K562 (cell line): ENCODE data around the gene SERPINA12. TPM values are rescaled to one million over a fixed set of nuclear protein-coding genes. Genes with fewer than 3 reads are reported as not detected.

Source experiments
- ATAC-seq: fragments of 200-7000 bp; cut with Tn5 transposase; 3 replicates; pipeline ENCODE4 v1.9.1; 2020; ENCODE audit warnings: moderate library complexity
- BruUV-seq: library from RNA; stranded (reverse); fragments of 400-500 nt; replicated peaks from 2 replicates; lab custom pipeline; 2021; lab: Mats Ljungman, UMichigan
- CTCF ChIA-PET: fragments of 300-600 bp; formaldehyde crosslinking; extraction: SDS; loops from one replicate; lab custom pipeline; 2021; ENCODE audit warnings: low intra/inter-chr PET ratio; lab: Yijun Ruan, JAX
- POLR2A ChIA-PET: fragments of 300-600, 350-650 bp; sonication (Branson Sonifier 250); formaldehyde crosslinking; extraction: SDS; loops from one replicate; lab custom pipeline; 2021; ENCODE audit warnings: antibody characterized with exemption, inconsistent platforms; lab: Yijun Ruan, JAX
- DNase-seq, 4 experiments: peaks; one replicate each; pipeline versions ENCODE4 v3.0.0 to v3.0.0-alpha.2; 2011 to 2018; ENCODE audit warnings: low spot score in 3 of 4, mixed read lengths in 3 of 4; ENCODE audit errors: extremely low read depth in 1 of 4
- FAIRE-seq: peaks from 2 replicates; lab custom pipeline; 2011; peaks lifted over from hg19 to GRCh38; lab: Jason Lieb, UNC
- H2AFZ ChIP-seq: 2 replicates; pipeline ENCODE4 v1.6.0; 2011; ENCODE audit warnings: low read depth, low read length, control low read depth, inconsistent platforms
- H3K27ac ChIP-seq: fragments of 200-600 bp; 3 replicates; pipeline ENCODE4 v1.8.0; 2011; ENCODE audit warnings: low read depth, mild to moderate bottlenecking, control low read depth, inconsistent platforms, low read length, moderate library complexity, mixed read lengths; ENCODE audit errors: extremely low read depth
- H3K27me3 ChIP-seq, 2 experiments: fragments of 300-600 bp in 1 of 2; 2 replicates in 1 of 2; 3 replicates in 1 of 2; pipeline versions ENCODE4 v1.6.0 to v1.8.0; 2011; ENCODE audit warnings: inconsistent platforms in 2 of 2, low read length in 2 of 2, mild to moderate bottlenecking in 1 of 2, mixed read lengths in 1 of 2, moderate library complexity in 1 of 2; ENCODE audit not compliant: control insufficient read depth in 2 of 2, insufficient read depth in 2 of 2
- H3K36me3 ChIP-seq: fragments of 300-600 bp; 3 replicates; pipeline ENCODE4 v1.8.0; 2011; ENCODE audit warnings: mild to moderate bottlenecking, low read length, inconsistent platforms; ENCODE audit not compliant: control insufficient read depth, insufficient read depth
- H3K4me1 ChIP-seq, 2 experiments: fragments of 200-600 bp in 1 of 2; replicated peaks in 1 of 2; 2 replicates in 1 of 2; 3 replicates in 1 of 2; pipeline versions ENCODE4 v1.5.1 to v1.8.0; 2011; ENCODE audit warnings: inconsistent platforms in 2 of 2, low read length in 2 of 2, mild to moderate bottlenecking in 1 of 2, mixed read lengths in 1 of 2, moderate library complexity in 1 of 2; ENCODE audit not compliant: control insufficient read depth in 2 of 2, insufficient read depth in 2 of 2
- H3K4me2 ChIP-seq: 2 replicates; pipeline ENCODE4 v1.6.1; 2011; ENCODE audit warnings: low read length, control low read depth, inconsistent platforms, mixed read lengths; ENCODE audit not compliant: insufficient read depth
- H3K4me3 ChIP-seq: fragments of 200-600 bp; sonication (generic), shearing (Covaris generic); 2 replicates; pipeline ENCODE4 v1.5.1; 2016; ENCODE audit warnings: control low read depth, inconsistent platforms
- H3K79me2 ChIP-seq: fragments of 200-600 bp; 3 replicates; pipeline ENCODE4 v1.8.0; 2011; ENCODE audit warnings: low read length, inconsistent platforms; ENCODE audit not compliant: control insufficient read depth, insufficient read depth
- H3K9ac ChIP-seq, 2 experiments: 2 replicates each; pipeline versions ENCODE4 v1.6.0 to v1.6.1; 2011; ENCODE audit warnings: low read depth in 2 of 2, low read length in 2 of 2, control low read depth in 1 of 2, inconsistent platforms in 1 of 2, mild to moderate bottlenecking in 1 of 2, mixed read lengths in 1 of 2; ENCODE audit not compliant: insufficient read depth in 1 of 2
- H3K9me1 ChIP-seq: one replicate; pipeline ENCODE4 v1.6.0; 2011; ENCODE audit warnings: inconsistent platforms, mild to moderate bottlenecking, low read length, moderate library complexity; ENCODE audit not compliant: control insufficient read depth, insufficient read depth
- H3K9me3 ChIP-seq: replicated peaks from 2 replicates; pipeline ENCODE4 v1.5.1; 2011; ENCODE audit warnings: low read depth, low read length, inconsistent platforms; ENCODE audit not compliant: control insufficient read depth, insufficient read depth
- H4K20me1 ChIP-seq: replicated peaks from 2 replicates; pipeline ENCODE4 v1.6.1; 2011; ENCODE audit warnings: low read length, inconsistent platforms, mixed read lengths; ENCODE audit not compliant: control insufficient read depth, insufficient read depth
- HDAC3 ChIP-seq: fragments of 450-650 bp; IDR thresholded peaks from 2 replicates; pipeline ENCODE4 v1.6.1; 2018; ENCODE audit warnings: borderline replicate concordance, mild to moderate bottlenecking, moderate library complexity; ENCODE audit not compliant: partially characterized antibody
- ID3 ChIP-seq, 2 experiments: fragments of 250-450 bp in 1 of 2; fragments of 450-650 bp in 1 of 2; sonication (Bioruptor Pico) in 1 of 2; IDR thresholded peaks; 2 replicates each; pipeline versions ENCODE4 v1.6.1 to v1.8.0; 2016 to 2021; ENCODE audit warnings: mild to moderate bottlenecking in 2 of 2, moderate library complexity in 2 of 2, missing compliant biosample characterization in 1 of 2, missing genetic modification characterization in 1 of 2
- RBM15 ChIP-seq: fragments of 200-400 bp; formaldehyde crosslinking; IDR thresholded peaks from 2 replicates; pipeline ENCODE4 v1.6.1; 2018; ENCODE audit warnings: mild to moderate bottlenecking, low read length, moderate library complexity; ENCODE audit not compliant: insufficient read depth
- ZNF232 ChIP-seq: sonication (generic); formaldehyde crosslinking; IDR thresholded peaks from 2 replicates; pipeline ENCODE4 v1.8.0; 2022; ENCODE audit warnings: mild to moderate bottlenecking, missing genetic modification reagents
- WGBS: fragments of 100-300 bp; shearing (Covaris generic); methylation state at CpG from one replicate; pipeline ENCODE4 v1.1.6; 2016; ENCODE audit warnings: low coverage, mixed read lengths; ENCODE audit not compliant: insufficient coverage; ENCODE audit errors: missing lambda C conversion rate; 5-methylcytosine and 5-hydroxymethylcytosine counted together
- in situ Hi-C: fragments of 300-500 bp; cut with MboI; formaldehyde crosslinking; loops from 4 replicates; pipeline ENCODE4 v1.15.0; 2018; ENCODE audit warnings: inconsistent platforms, mixed read lengths
- intact Hi-C: fragments of 100-400 bp; cut with micrococcal nuclease; formaldehyde crosslinking; loops from 2 replicates; pipeline ENCODE4 v1.14.2; 2022
- polyA plus RNA-seq, 8 experiments: library from polyadenylated mRNA; depleted of rRNA in 4 of 8; stranded (reverse) in 5 of 8; unstranded in 3 of 8; fragments of >200 nt; fragmentation: Nextera tagmentation in 2 of 8; fragmentation: Illumina TruSeq in 1 of 8; extraction: Ambion mirVana in 2 of 8; extraction: Trizol in 1 of 8; gene quantifications; 2 replicates each; pipeline versions ENCODE4 v1.2.1 to v1.2.3, GENCODE V29; 2011 to 2014; ENCODE audit warnings: inconsistent platforms in 1 of 8, missing spikeins in 1 of 8
- total RNA-seq, 7 experiments: library from RNA; depleted of rRNA in 6 of 7; stranded (reverse); fragments of >200 nt in 6 of 7; fragmentation: Illumina TruSeq in 2 of 7; extraction: Trizol in 2 of 7; gene quantifications; 2 replicates each; pipeline versions ENCODE4 v1.2.1 to v1.2.3, GENCODE V29; 2011 to 2021; ENCODE audit warnings: low replicate concordance in 1 of 7
- TF ChIP-seq, protein P1 (sequence below): fragments of 200-800 bp; sonication (Bioruptor generic); IDR thresholded peaks from 2 replicates; pipeline ENCODE4 v1.6.1; 2016; ENCODE audit warnings: missing genetic modification characterization, missing compliant biosample characterization

SERPINA12 gene
- total and polyA plus RNA-seq, 9 of the 15 experiments (the other 6 are each of a cell fraction or from before 2014, with no cell fraction given), result not detected

- H3K4me1 ChIP-seq, result no peaks in the 10 kb centered on the region
- DNase-seq (no peak), FAIRE-seq (no peak), ATAC-seq (no peak)
- POLR2A ChIA-PET, result no interaction called here
- no peaks in the 10 kb centered on the region for H3K79me2 ChIP-seq
- H3K9me3 ChIP-seq, result no peaks in the 10 kb centered on the region
- no peak overlapping the region for H2AFZ ChIP-seq
- 0% methylated on average over 5 of the region's 5 CpGs for WGBS
- H3K4me3 ChIP-seq, result no peak overlapping the region
- TF ChIP-seq ID3 (CRISPR knock-in tag; IDR thresholded peaks at IDR 0.05), result no peak
- no peak for TF ChIP-seq ID3 (tag; IDR thresholded peaks at IDR 0.05)
- TF ChIP-seq, protein P1, sequence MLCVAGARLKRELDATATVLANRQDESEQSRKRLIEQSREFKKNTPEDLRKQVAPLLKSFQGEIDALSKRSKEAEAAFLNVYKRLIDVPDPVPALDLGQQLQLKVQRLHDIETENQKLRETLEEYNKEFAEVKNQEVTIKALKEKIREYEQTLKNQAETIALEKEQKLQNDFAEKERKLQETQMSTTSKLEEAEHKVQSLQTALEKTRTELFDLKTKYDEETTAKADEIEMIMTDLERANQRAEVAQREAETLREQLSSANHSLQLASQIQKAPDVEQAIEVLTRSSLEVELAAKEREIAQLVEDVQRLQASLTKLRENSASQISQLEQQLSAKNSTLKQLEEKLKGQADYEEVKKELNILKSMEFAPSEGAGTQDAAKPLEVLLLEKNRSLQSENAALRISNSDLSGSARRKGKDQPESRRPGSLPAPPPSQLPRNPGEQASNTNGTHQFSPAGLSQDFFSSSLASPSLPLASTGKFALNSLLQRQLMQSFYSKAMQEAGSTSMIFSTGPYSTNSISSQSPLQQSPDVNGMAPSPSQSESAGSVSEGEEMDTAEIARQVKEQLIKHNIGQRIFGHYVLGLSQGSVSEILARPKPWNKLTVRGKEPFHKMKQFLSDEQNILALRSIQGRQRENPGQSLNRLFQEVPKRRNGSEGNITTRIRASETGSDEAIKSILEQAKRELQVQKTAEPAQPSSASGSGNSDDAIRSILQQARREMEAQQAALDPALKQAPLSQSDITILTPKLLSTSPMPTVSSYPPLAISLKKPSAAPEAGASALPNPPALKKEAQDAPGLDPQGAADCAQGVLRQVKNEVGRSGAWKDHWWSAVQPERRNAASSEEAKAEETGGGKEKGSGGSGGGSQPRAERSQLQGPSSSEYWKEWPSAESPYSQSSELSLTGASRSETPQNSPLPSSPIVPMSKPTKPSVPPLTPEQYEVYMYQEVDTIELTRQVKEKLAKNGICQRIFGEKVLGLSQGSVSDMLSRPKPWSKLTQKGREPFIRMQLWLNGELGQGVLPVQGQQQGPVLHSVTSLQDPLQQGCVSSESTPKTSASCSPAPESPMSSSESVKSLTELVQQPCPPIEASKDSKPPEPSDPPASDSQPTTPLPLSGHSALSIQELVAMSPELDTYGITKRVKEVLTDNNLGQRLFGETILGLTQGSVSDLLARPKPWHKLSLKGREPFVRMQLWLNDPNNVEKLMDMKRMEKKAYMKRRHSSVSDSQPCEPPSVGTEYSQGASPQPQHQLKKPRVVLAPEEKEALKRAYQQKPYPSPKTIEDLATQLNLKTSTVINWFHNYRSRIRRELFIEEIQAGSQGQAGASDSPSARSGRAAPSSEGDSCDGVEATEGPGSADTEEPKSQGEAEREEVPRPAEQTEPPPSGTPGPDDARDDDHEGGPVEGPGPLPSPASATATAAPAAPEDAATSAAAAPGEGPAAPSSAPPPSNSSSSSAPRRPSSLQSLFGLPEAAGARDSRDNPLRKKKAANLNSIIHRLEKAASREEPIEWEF (CRISPR knock-in tag), result no peak
- TF ChIP-seq RBM15, result no peak
- no peak for TF ChIP-seq HDAC3
- no peak for TF ChIP-seq ZNF232 (CRISPR knock-in tag)
- TF ChIP-seq, all 486 proteins: peak for 0
- H3K36me3 ChIP-seq, result no peaks in the 10 kb centered on the region
- H3K27ac ChIP-seq, result no peak overlapping the region
- H4K20me1 ChIP-seq, result no peaks in the 10 kb centered on the region
- intact Hi-C loops, result no loop called here
- no TSS peak for BruUV-seq
- CTCF ChIA-PET, result no interaction called here
- H3K9ac ChIP-seq, result no peak overlapping the region
- H3K9me1 ChIP-seq, result no peaks in the 10 kb centered on the region
- H3K4me2 ChIP-seq, result no peak overlapping the region
- no peaks in the 10 kb centered on the region for H3K27me3 ChIP-seq
- in situ Hi-C loops, result no loop called here
Observed at GRCh38 chr14:94521375-94522114, 12.3 kb upstream of the SERPINA12 start.
